Measurements from ENCODE around the gene BLOC1S4. TPM values are rescaled to one million over a fixed set of nuclear protein-coding genes. Genes with fewer than 3 reads are reported as not detected.

The BLOC1S4 gene
- total RNA-seq, 1 experiment from 2014 or later: 14.9 TPM

DNA sequence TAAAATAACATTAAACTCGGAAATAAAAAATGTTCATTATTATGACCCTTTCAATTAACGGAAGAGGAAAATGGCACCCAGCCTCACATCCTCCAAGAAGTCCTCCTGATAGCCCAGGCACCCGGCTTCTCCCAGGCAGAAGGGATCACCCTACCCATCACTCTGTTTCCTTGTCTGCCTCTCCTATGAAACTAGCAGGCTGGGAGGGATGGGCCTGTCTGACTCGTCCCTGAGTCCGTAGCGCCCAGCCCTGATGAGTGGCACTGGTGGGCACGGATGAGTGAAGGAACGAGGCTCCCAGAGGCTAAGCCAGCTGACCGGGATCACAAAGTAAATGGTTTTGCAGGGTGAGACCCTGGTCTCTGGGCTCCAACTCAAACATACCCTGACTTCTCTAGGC, 37.9 kb downstream of the BLOC1S4 start:
- Histone ChIP-seq H3K4me2 (ENCODE audit: insufficient read depth, insufficient read length, low read length) (no peak overlapping the region), H3K9me3 (ENCODE audit: control insufficient read depth, low read depth, low read length) (no peaks in the 10 kb centered on the region), H3K14ac (ENCODE audit: insufficient read depth, low read length) (no peak overlapping the region), H4K5ac (ENCODE audit: insufficient read length, low read depth, low read length) (no peak overlapping the region), H3K4me1 (ENCODE audit: insufficient read depth, low read length) (no peaks in the 10 kb centered on the region), H3K4ac (ENCODE audit: low read depth, low read length) (no peak overlapping the region), H2BK12ac (ENCODE audit: insufficient read length, low read depth, low read length) (no peak overlapping the region), H3K79me1 (ENCODE audit: insufficient read depth, low read depth, low read length, poor library complexity, severe bottlenecking) (no peaks in the 10 kb centered on the region), H2BK5ac (ENCODE audit: insufficient read length, low read length) (no peak overlapping the region), H3K56ac (ENCODE audit: insufficient read length, low read depth, low read length) (no peak overlapping the region), H3K27ac (ENCODE audit: insufficient read length, low read depth, low read length) (no peak overlapping the region), H3K27me3 (ENCODE audit: insufficient read depth, low read length) (no peaks in the 10 kb centered on the region), H2BK15ac (ENCODE audit: low read depth, low read length) (no peak overlapping the region), H3K79me2 (ENCODE audit: insufficient read depth, low read length) (no peaks in the 10 kb centered on the region), H3K23me2 (ENCODE audit: insufficient read length, low read depth, low read length, poor library complexity, severe bottlenecking) (no peaks in the 10 kb centered on the region), H2BK20ac (ENCODE audit: low read depth, low read length, poor library complexity, severe bottlenecking) (no peak overlapping the region), H3K9ac (ENCODE audit: extremely low read depth, insufficient read length, low read length) (no peak overlapping the region), H4K91ac (ENCODE audit: insufficient read length, low read depth, low read length) (no peak overlapping the region), H4K20me1 (ENCODE audit: control insufficient read depth, insufficient read depth, insufficient read length) (no peaks in the 10 kb centered on the region), H4K8ac (replicated peaks; ENCODE audit: insufficient read length, low read depth, low read length) (no peak overlapping the region), H2BK120ac (ENCODE audit: low read depth, low read length, poor library complexity, severe bottlenecking) (no peak overlapping the region), H2AK5ac (ENCODE audit: insufficient read length, low read length) (no peak overlapping the region), H3T11ph (ENCODE audit: low read length) (no peak overlapping the region), H3K23ac (ENCODE audit: insufficient read length, low read depth, low read length) (no peak overlapping the region), H3K18ac (ENCODE audit: insufficient read length, low read depth, low read length) (no peak overlapping the region), H2AFZ (ENCODE audit: low read length) (no peak overlapping the region)
- TF ChIP-seq, protein P1, sequence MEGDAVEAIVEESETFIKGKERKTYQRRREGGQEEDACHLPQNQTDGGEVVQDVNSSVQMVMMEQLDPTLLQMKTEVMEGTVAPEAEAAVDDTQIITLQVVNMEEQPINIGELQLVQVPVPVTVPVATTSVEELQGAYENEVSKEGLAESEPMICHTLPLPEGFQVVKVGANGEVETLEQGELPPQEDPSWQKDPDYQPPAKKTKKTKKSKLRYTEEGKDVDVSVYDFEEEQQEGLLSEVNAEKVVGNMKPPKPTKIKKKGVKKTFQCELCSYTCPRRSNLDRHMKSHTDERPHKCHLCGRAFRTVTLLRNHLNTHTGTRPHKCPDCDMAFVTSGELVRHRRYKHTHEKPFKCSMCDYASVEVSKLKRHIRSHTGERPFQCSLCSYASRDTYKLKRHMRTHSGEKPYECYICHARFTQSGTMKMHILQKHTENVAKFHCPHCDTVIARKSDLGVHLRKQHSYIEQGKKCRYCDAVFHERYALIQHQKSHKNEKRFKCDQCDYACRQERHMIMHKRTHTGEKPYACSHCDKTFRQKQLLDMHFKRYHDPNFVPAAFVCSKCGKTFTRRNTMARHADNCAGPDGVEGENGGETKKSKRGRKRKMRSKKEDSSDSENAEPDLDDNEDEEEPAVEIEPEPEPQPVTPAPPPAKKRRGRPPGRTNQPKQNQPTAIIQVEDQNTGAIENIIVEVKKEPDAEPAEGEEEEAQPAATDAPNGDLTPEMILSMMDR (conservative IDR thresholded peaks at IDR 0.05): no peak
- WGBS (ENCODE audit: extremely low coverage, insufficient read length, low lambda C conversion rate): no CpG with 5 or more reads among the region's 9 CpGs
- peak overlapping the region in 1 of 3 experiments; percentile 55; a peak in 1 of 7 replicates for H3K27ac Mint-ChIP-seq
- H3K9me3 Mint-ChIP-seq: peaks cover 0 to 3% of the 10 kb centered on the region in 2 experiments; a peak in 1 of 5 replicates
- DNase-seq: no peak
- H3K27me3 Mint-ChIP-seq (ENCODE audit: low read depth): no peaks in the 10 kb centered on the region; the same call in 1 of the 2 replicates
- H3K4me1 Mint-ChIP-seq: peaks cover 7 to 17% of the 10 kb centered on the region in 2 experiments
- H3K4me3 Mint-ChIP-seq: no peak overlapping the region
- H3K36me3 Mint-ChIP-seq (ENCODE audit: insufficient read depth in 1 of 3, low read depth in 3 of 3): no peaks in the 10 kb centered on the region
